KMS-11 (cell line): ENCODE results near the gene DIP2C.

ENCODE experiments used
- H2AFZ ChIP-seq: fragments of 200-600 bp; sonication (generic); 2 replicates; pipeline ENCODE4 v1.6.1; 2016; ENCODE audit warnings: antibody characterized with exemption, mixed run types, low read depth
- H3K27ac ChIP-seq: fragments of 200-600 bp; sonication (generic); 2 replicates; pipeline ENCODE4 v1.6.1; 2016; ENCODE audit warnings: mild to moderate bottlenecking, mixed run types
- H3K27me3 ChIP-seq: fragments of 200-600 bp; sonication (generic); 2 replicates; pipeline ENCODE4 v1.6.1; 2017; ENCODE audit warnings: mild to moderate bottlenecking, low read depth, mixed run types, moderate library complexity; ENCODE audit not compliant: insufficient read depth
- H3K36me3 ChIP-seq: fragments of 200-600 bp; sonication (generic); 2 replicates; pipeline ENCODE4 v1.6.1; 2017; ENCODE audit warnings: mild to moderate bottlenecking, mixed run types; ENCODE audit not compliant: insufficient read depth
- H3K4me1 ChIP-seq: fragments of 200-600 bp; sonication (generic); 2 replicates; pipeline ENCODE4 v1.6.1; 2016; ENCODE audit warnings: mild to moderate bottlenecking, low read depth, mixed run types; ENCODE audit not compliant: poor library complexity, severe bottlenecking
- H3K4me2 ChIP-seq: fragments of 200-600 bp; sonication (generic); 2 replicates; pipeline ENCODE4 v1.7.0; 2016; ENCODE audit warnings: mild to moderate bottlenecking, mixed run types
- H3K4me3 ChIP-seq: fragments of 200-600 bp; sonication (generic); IDR thresholded peaks from 2 replicates; pipeline ENCODE4 v1.6.1; 2017; ENCODE audit warnings: low read depth, low read length, mixed read lengths; ENCODE audit not compliant: insufficient read depth
- H3K79me2 ChIP-seq: fragments of 200-600 bp; sonication (generic); 2 replicates; pipeline ENCODE4 v1.6.1; 2016; ENCODE audit warnings: low read depth, mixed run types; ENCODE audit not compliant: insufficient read depth
- H3K9ac ChIP-seq: fragments of 200-600 bp; sonication (generic); 2 replicates; pipeline ENCODE4 v1.6.1; 2016; ENCODE audit warnings: mild to moderate bottlenecking, mixed run types
- H4K20me1 ChIP-seq: fragments of 200-600 bp; sonication (generic); 2 replicates; pipeline ENCODE4 v1.6.1; 2016; ENCODE audit warnings: mild to moderate bottlenecking, mixed run types; ENCODE audit not compliant: insufficient read depth
- CTCF ChIP-seq: fragments of 200-600 bp; sonication (generic); conservative IDR thresholded peaks from 2 replicates; pipeline ENCODE4 v1.6.1; 2017; ENCODE audit warnings: low read depth, mild to moderate bottlenecking, antibody characterized with exemption, low read length, moderate library complexity, mixed read lengths

Gene DIP2C

GRCh38 chr10:618229-618989 is 71.1 kb downstream of the DIP2C start:
- H3K27me3 ChIP-seq: no peaks in the 10 kb centered on the region
- no peak overlapping the region for H2AFZ ChIP-seq
- peaks cover 7% of the 10 kb centered on the region for H3K4me1 ChIP-seq
- H4K20me1 ChIP-seq: no peaks in the 10 kb centered on the region
- H3K36me3 ChIP-seq: no peaks in the 10 kb centered on the region
- TF ChIP-seq CTCF: no peak
- peaks cover 49% of the 10 kb centered on the region for H3K79me2 ChIP-seq
- H3K27ac ChIP-seq: no peak overlapping the region
- no peak overlapping the region for H3K4me2 ChIP-seq
- H3K9ac ChIP-seq: no peak overlapping the region
- H3K4me3 ChIP-seq: no peak overlapping the region

DNA sequence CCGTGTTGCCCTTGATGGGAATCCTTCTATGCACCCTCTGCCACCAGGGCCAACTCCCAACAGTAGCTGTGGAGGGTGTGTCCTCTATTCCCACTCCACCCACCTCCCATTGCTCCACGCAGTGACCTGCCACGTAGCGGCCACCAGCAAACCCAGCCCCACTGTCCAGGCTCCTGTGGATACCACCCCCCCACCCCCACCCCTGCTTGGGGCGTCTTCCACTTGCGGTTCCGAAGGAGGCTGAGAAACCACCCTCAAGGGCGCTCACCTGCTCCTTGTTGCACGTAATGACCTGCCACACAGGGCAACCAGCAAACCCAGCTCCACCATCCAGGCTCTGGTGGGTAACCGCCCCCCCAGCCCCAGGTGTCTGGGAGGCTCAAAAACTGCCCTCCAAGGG is 72.0 kb downstream of the DIP2C start:
- Histone ChIP-seq H3K36me3 (no peaks in the 10 kb centered on the region), H4K20me1 (no peaks in the 10 kb centered on the region), H3K27ac (no peak overlapping the region), H3K4me2 (no peak overlapping the region), H3K27me3 (no peaks in the 10 kb centered on the region), H3K9ac (no peak overlapping the region), H2AFZ (no peak overlapping the region), H3K4me1 (peaks cover 7% of the 10 kb centered on the region), H3K79me2 (peaks cover 52% of the 10 kb centered on the region), H3K4me3 (no peak overlapping the region)
- no peak for TF ChIP-seq CTCF

DNA sequence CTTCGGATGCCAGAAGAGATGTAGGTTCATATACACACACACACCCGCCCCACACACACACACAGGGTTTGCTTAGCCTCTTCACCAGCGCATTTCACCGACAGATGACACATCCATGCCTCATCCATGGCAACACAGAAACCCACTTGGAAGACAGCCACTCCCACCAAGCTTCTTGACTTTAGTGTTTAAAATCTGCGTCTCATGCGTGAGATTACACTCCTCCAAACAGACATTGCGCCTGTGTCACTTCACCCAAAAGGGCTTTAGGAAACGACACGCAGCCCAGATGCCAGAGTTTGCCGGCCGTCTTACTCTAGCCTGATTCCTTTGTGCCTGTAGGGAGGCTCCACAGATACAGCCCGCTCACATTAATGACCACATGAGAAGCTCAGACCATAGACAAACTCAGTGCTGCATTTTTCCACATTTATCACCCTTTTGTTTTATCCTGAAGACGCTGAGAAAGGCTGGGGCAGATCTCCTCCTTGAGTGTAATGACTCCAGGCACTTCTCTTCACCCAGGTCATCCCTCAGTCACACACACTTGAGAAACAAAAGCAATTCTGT is 73.8 kb downstream of the DIP2C start:
- Histone ChIP-seq H3K36me3 (no peaks in the 10 kb centered on the region), H3K9ac (no peak overlapping the region), H3K4me1 (peaks cover 4% of the 10 kb centered on the region), H3K4me3 (no peak overlapping the region), H3K4me2 (no peak overlapping the region), H3K27ac (no peak overlapping the region), H4K20me1 (no peaks in the 10 kb centered on the region), H3K79me2 (peaks cover 56% of the 10 kb centered on the region), H3K27me3 (no peaks in the 10 kb centered on the region), H2AFZ (no peak overlapping the region)
- TF ChIP-seq CTCF: no peak

- H3K27me3 ChIP-seq: no peaks in the 10 kb centered on the region
- no peak overlapping the region for H3K4me2 ChIP-seq
- no peaks in the 10 kb centered on the region for H3K36me3 ChIP-seq
- H3K4me3 ChIP-seq: no peak overlapping the region
- TF ChIP-seq CTCF: no peak
- peaks cover 57% of the 10 kb centered on the region for H3K79me2 ChIP-seq
- H2AFZ ChIP-seq: no peak overlapping the region
- H3K27ac ChIP-seq: no peak overlapping the region
- H4K20me1 ChIP-seq: no peaks in the 10 kb centered on the region
- H3K4me1 ChIP-seq: no peaks in the 10 kb centered on the region
- no peak overlapping the region for H3K9ac ChIP-seq
Observed at GRCh38 chr10:614790-615582, 74.5 kb downstream of the DIP2C start.
